Activated naive CD4-positive, alpha-beta T cell treated with anti-CD3 and anti-CD28 coated beads, Interleukin-2, amount 10 ng/mL, durations not matched to agents 5 hours and 36 hours (primary cell): ENCODE results near the gene MICU2. TPM values are rescaled to one million over a fixed set of nuclear protein-coding genes. Genes with fewer than 3 reads are reported as not detected.

Experiments used
- total RNA-seq, 2 experiments: library from RNA; stranded (reverse); gene quantifications; one replicate each; pipeline ENCODE4 v1.2.3, GENCODE V29; 2021

MICU2 gene
- 10 to 100 TPM; 32.6 to 33.2 TPM for total RNA-seq

GRCh38 chr13:21603531-21604448 is at the start of gene MICU2:
Gene MICU2 (minus strand): TSS chr13:21604170. CDS start chr13:21604148, 22 bp downstream.

GRCh38 chr13:21458813-21459701 is 144.9 kb downstream of the MICU2 start, which contains the start of gene ZDHHC20:
Gene ZDHHC20 (minus strand): TSS chr13:21459303. CDS start chr13:21459171, 132 bp downstream.

Other genes with a start within 250 kb of the MICU2 start
- gene ZDHHC20, start 144.9 kb downstream of the MICU2 start, total RNA-seq, result 10 to 100 TPM; 74.9 to 80.0 TPM
- not detected for gene FGF9, start 66.9 kb upstream of the MICU2 start, total RNA-seq